Activated naive CD8-positive, alpha-beta T cell treated with anti-CD3 and anti-CD28 coated beads, Interleukin-2, amount 10 ng/mL, durations not matched to agents 7 days and 5 days (primary cell): ENCODE data around the gene DBI. TPM values are rescaled to one million over a fixed set of nuclear protein-coding genes. Genes with fewer than 3 reads are reported as not detected.
"Not testable (repeated sequence)": the region's sequence is repeated elsewhere in the genome, so short reads cannot be mapped to it uniquely, and the experiment has no call there.

ENCODE experiments used
- ATAC-seq: fragments of 150-1000 bp; cut with Tn5 transposase; one replicate; pipeline ENCODE4 v1.10.0; 2021; ENCODE audit warnings: low read depth, moderate library complexity
- POLR2A ChIA-PET: fragments of 350-600 bp; sonication (Branson Sonifier 250); formaldehyde crosslinking; loops from one replicate; lab custom pipeline; 2021; ENCODE audit warnings: antibody characterized with exemption; lab: Charles Lee
- DNase-seq: peaks from one replicate; pipeline ENCODE4 v3.0.0; 2021
- H3K27ac Mint-ChIP-seq: one replicate; pipeline ENCODE4 v1.8.0; 2022; ENCODE audit warnings: mild to moderate bottlenecking, mixed read lengths
- H3K27me3 Mint-ChIP-seq: one replicate; pipeline ENCODE4 v1.8.0; 2022; ENCODE audit warnings: mild to moderate bottlenecking, moderate library complexity, mixed read lengths
- H3K36me3 Mint-ChIP-seq: one replicate; pipeline ENCODE4 v1.8.0; 2021; ENCODE audit warnings: mild to moderate bottlenecking, mixed read lengths
- H3K4me1 Mint-ChIP-seq: one replicate; pipeline ENCODE4 v1.8.0; 2021; ENCODE audit warnings: mixed read lengths
- H3K4me3 Mint-ChIP-seq: one replicate; pipeline ENCODE4 v1.8.0; 2022; ENCODE audit warnings: mild to moderate bottlenecking, moderate library complexity, mixed read lengths
- H3K9me3 Mint-ChIP-seq: one replicate; pipeline ENCODE4 v1.8.0; 2021; ENCODE audit warnings: mixed read lengths
- total RNA-seq, 2 experiments: library from RNA; stranded (reverse); gene quantifications; one replicate each; pipeline ENCODE4 v1.2.3, GENCODE V29; 2021

DBI gene
- total RNA-seq, 2 experiments from 2014 or later = 141 to 147 TPM

DNA sequence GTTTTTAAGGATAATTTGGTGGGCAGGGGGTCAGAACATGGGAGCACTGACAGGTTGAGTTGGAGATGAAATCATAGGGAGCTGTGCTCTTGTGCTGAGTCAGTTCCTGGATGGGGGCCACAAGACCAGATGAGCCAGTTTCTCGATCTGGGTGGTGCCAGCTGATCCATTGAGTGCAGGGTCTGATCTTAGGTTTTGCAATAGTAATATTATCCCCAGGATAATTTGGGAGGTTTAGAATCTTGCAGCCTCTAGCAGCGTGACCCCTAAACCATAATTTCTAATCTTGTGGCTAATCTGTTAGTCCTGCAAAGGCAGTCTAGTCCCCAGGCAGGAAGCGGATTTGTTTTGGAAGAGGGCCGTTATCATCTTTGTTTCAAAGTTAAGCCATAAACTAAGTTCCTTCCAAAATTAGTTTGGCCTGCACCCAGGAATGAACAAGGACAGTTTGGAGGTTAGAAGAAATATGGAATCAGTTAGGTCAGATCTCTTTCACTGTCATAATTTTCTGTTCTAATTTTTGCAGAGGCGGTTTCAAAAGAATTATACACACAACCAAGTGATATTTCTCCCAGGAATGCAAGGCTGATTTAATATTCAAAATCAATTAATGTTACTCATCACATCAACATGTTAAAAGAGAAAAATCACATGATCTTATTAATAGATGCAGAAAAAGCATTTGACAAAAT, 23.0 kb downstream of the DBI start:
- Mint-ChIP-seq H3K36me3 (no peaks in the 10 kb centered on the region), H3K4me1 (peaks cover 6% of the 10 kb centered on the region), H3K4me3 (no peak overlapping the region), H3K27ac (no peak overlapping the region), H3K9me3 (no peaks in the 10 kb centered on the region), H3K27me3 (peaks cover 20% of the 10 kb centered on the region)
- ATAC-seq (no peak), DNase-seq (no peak)
- POLR2A ChIA-PET = no interaction called here

DNA sequence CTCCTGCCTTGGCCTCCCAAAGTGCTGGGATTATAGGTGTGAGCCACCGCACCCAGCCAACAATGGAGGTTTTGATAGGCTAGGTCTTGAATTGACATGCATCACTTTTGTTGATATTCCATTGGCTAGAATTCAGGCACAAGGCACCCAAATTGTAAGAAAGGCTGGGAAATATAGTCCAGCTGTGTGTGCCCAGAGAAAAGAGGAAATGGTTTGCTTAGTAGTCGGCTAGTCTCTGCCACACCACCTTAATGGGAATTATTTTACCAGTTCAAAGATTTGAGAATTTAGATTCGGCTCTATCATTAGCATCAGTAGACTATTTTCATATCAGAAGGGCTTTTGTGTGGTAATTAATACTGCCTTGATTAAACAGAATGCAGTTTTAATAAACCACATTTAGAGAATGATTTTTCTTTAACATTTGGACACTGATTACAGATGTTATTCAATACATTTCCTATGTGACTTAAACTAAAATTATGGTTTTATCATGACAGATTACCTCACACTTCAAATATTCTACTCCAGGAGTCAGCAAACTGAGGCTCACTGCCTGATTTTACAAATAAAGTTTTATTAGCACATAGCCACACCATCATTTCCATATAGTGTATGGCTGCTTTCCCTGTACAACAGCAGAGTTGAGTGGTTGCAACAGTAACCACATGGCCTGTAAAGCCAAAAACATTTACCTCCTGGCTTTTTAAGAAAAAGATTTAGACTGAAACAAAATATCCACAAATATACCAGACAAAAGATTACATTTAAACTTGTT, 27.4 kb downstream of the DBI start:
- Mint-ChIP-seq H3K27ac (no peak overlapping the region), H3K9me3 (no peaks in the 10 kb centered on the region), H3K4me1 (peaks cover 3% of the 10 kb centered on the region), H3K36me3 (no peaks in the 10 kb centered on the region), H3K4me3 (no peak overlapping the region), H3K27me3 (peaks cover 9% of the 10 kb centered on the region)
- no peak for DNase-seq
- no peak for ATAC-seq
- POLR2A ChIA-PET = no interaction called here

DNA sequence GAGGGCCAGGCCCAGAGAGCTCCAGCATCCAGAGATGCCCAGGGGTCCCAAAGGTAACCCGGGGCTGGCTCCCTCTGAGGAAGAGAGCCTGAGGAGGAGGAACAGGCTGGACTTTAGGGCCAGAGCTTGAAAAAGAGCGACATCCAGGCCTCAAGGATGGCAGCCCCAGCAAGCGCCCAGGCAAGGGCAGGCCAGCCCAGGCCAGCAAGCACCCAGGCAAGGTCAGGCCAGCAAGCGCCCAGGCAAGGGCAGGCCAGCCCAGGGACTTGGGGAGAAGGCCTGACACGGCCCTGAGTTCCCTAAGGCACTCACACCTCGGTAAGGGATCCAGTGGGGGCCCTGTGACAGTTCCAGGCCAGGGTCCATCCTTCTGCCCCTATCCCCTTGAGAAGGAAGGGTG, 30.4 kb downstream of the DBI start:
- POLR2A ChIA-PET = no interaction called here
- Mint-ChIP-seq H3K4me1 (peaks cover 3% of the 10 kb centered on the region), H3K27ac (no peak overlapping the region), H3K9me3 (no peaks in the 10 kb centered on the region), H3K27me3 (peaks cover 6% of the 10 kb centered on the region), H3K36me3 (no peaks in the 10 kb centered on the region), H3K4me3 (no peak overlapping the region)
- ATAC-seq (no peak), DNase-seq (no peak)

DNA sequence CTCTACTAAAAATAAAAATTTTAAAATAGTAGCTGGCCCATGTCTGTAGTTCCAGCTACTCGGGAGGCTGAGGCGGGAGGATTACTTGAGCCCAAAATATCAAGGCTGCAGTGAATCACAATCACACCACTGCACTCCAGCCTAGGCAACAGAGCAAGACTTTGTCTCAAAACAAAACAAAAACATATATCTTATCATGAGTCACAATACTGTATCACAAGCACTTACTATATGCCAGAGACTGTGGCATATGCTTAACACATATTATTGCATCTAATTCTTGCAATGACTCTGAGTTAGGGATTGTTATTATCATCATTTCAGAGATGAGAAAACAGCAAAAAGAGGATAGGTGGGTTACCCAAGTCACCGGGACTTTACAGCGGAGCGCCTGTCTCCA, 35.3 kb downstream of the DBI start:
- no peak overlapping the region for H3K27ac Mint-ChIP-seq
- ATAC-seq = no peak
- H3K27me3 Mint-ChIP-seq = peaks cover 5% of the 10 kb centered on the region
- no peaks in the 10 kb centered on the region for H3K36me3 Mint-ChIP-seq
- no peaks in the 10 kb centered on the region for H3K9me3 Mint-ChIP-seq
- POLR2A ChIA-PET = no interaction called here
- DNase-seq = no peak
- H3K4me3 Mint-ChIP-seq = no peak overlapping the region
- H3K4me1 Mint-ChIP-seq = peaks cover 3% of the 10 kb centered on the region

DNA sequence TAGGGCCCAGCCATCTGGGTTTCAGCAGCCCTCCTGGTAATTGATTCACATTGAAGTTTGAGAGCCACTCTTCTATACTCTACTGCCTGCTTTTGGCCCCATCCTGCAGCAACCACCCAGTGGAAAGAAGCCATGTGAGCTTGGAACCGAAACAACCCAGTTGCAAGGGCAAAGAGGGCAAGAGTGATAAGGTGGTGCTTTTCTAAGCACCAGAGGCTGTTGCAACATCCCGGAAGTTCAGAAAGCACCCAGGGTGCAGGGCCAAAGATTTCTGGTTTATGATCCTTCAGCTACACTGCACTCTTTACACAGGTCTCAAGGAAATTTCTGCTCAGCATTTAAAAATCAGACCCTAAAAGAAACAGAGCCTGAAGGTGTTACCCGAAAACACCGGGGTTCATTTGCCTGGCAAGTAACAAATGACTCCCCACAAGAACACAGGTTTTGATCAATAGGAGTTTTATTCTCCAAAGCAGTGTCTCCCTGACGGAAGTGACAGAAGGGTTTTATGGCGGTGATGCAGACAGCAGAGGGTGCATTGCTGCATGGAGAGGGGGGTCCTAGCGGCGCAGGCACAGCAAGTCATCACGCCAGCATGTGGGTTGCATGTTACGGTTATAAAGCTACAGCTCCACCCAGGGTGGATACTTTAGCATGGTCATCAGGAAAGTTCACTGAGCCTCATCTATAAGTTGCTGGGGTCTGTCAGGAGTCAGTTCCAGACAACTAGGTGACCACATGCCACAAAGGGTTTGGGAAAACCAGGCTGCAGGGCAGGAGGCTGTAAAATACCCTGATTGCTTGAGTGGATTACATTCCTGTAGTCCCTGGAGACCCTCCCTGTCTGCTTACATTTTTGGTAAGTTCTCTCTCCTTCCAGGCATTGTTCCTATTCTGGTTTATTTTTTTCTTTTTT, 36.1 kb downstream of the DBI start:
- Mint-ChIP-seq H3K27ac (no peak overlapping the region), H3K27me3 (peaks cover 5% of the 10 kb centered on the region), H3K9me3 (no peaks in the 10 kb centered on the region), H3K4me1 (peaks cover 3% of the 10 kb centered on the region), H3K4me3 (no peak overlapping the region), H3K36me3 (no peaks in the 10 kb centered on the region)
- ATAC-seq (no peak), DNase-seq (no peak)
- POLR2A ChIA-PET = no interaction called here

DNA sequence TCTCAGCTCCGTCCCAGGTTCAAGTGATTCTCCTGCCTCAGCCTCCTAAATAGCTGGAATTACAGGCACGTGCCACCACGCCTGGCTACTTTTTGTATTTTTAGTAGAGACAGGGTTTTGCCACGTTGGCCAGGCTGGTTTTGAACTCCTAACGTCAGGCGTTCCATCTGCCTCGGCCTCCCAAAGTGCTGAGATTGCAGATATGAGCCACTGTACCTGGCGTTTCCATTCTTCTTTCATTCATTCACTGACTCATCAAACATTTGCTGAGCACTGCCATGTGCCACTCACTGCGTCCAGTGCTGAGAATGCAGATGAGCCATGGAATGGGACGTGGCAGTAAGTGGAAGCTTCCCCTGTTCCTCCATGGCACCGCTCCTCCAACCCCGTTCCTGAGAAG, 36.8 kb downstream of the DBI start:
- POLR2A ChIA-PET, H3K27me3 Mint-ChIP-seq, H3K4me3 Mint-ChIP-seq, H3K27ac Mint-ChIP-seq, H3K36me3 Mint-ChIP-seq, ATAC-seq, H3K9me3 Mint-ChIP-seq, H3K4me1 Mint-ChIP-seq, DNase-seq: not testable (repeated sequence)

DNA sequence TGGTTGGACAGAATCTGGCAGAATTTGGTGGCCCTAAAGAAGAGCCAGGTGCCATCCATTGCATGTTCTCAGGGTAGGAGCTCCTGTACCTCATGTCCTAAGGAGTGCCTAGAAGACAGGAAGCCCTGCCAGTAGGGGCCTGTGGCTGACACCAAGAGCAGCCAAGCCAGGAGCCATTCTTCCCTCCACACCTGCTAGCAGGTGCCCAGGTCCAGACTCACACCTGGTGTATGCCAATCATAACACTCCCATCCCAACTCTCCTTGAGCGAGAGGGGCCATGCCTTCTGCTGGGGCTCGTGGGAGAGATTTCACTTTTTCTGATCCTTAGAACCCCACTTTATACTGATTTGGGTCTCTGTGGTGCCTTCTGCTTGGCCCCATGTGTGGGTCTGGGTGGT, 38.4 kb downstream of the DBI start:
- Mint-ChIP-seq H3K27me3 (peaks cover 8% of the 10 kb centered on the region), H3K4me3 (no peak overlapping the region), H3K27ac (no peak overlapping the region), H3K36me3 (no peaks in the 10 kb centered on the region), H3K4me1 (no peaks in the 10 kb centered on the region), H3K9me3 (no peaks in the 10 kb centered on the region)
- POLR2A ChIA-PET = no interaction called here
- no peak for DNase-seq
- ATAC-seq = no peak

DNA sequence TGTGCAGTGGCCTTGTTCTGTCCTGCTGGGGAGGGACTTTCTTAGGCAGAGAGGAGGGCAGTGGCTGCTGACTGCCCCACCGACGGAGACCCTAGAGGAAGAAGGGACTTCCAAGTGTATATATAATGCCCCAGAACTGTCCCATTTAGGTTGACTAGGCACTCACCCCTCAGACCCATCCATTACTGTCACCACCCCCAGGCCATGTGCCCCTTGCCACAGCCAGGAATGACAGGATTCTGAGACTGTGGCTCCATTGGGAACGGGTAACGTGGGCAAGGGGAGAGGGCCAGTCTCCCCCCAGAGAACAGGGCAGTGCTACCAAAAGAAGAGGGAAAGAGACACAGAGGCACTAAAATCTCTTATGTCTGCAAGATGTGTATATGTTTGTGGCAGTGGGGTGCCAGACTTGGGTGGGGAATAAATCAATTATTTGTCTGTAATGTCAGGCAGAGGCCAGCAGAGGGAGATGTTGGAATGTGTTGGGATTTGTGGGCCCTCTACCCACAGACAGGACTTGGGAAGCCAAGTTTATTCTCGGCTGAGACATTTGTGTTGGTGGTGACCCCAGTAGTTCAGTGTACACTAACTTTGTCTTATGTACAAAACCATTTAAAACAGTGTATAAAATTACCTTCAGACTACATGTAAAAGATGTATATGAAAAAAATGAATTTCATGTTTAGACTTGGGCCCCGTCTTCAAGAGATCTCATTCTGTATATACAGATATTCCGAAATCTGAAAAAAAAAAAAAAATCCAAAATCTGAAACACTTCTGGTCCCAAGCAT, 40.8 kb downstream of the DBI start:
- POLR2A ChIA-PET = no interaction called here
- no peak overlapping the region for H3K4me3 Mint-ChIP-seq
- no peak overlapping the region for H3K27ac Mint-ChIP-seq
- no peaks in the 10 kb centered on the region for H3K4me1 Mint-ChIP-seq
- H3K36me3 Mint-ChIP-seq = no peaks in the 10 kb centered on the region
- peaks cover 15% of the 10 kb centered on the region for H3K27me3 Mint-ChIP-seq
- ATAC-seq (no peak), DNase-seq (no peak)
- no peaks in the 10 kb centered on the region for H3K9me3 Mint-ChIP-seq

DNA sequence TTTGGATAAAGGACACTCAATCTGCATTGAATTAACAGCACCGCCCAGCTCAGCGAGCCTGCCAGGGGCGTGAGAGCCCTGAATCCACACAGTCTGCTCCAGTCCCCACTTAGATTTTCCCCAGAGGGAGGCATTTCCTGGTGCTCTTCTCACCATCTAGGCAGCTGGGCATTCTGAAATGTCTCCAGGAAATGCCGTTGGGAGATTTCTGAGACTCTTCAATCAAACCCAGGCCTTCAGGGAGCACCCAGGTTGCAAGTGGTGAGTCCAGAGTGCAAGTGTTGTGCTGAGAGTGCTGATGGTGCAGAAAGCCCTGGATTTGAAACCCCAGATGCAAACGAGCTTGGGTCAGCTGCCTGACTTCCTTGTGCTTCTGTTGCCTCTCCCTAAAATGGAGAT, 41.4 kb downstream of the DBI start:
- Mint-ChIP-seq H3K4me3 (no peak overlapping the region), H3K27me3 (peaks cover 13% of the 10 kb centered on the region), H3K4me1 (no peaks in the 10 kb centered on the region), H3K9me3 (no peaks in the 10 kb centered on the region), H3K27ac (no peak overlapping the region), H3K36me3 (no peaks in the 10 kb centered on the region)
- no peak for ATAC-seq
- POLR2A ChIA-PET = no interaction called here
- DNase-seq = no peak

DNA sequence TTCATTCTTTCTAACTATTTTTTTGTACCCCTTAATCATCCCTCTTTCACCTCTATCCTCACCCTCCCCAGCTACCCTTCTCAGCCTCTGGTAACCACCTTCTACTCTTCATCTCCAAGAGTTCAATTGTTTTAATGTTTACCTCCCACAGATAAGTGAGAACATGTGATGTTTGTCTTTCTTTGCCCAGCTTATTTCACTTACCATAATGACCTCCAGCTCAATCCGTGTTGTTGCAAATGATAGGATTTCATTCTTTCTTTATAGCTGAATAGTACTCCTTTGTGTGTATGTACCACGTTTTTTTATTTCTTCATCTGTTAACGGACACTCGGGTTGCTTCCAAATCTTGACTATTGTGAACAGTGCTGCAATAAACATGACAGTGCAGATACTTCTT, 42.7 kb downstream of the DBI start:
- Mint-ChIP-seq H3K27ac (no peak overlapping the region), H3K27me3 (peaks cover 14% of the 10 kb centered on the region), H3K4me1 (no peaks in the 10 kb centered on the region), H3K9me3 (no peaks in the 10 kb centered on the region), H3K36me3 (no peaks in the 10 kb centered on the region), H3K4me3 (no peak overlapping the region)
- POLR2A ChIA-PET = no interaction called here
- ATAC-seq (no peak), DNase-seq (no peak)

DNA sequence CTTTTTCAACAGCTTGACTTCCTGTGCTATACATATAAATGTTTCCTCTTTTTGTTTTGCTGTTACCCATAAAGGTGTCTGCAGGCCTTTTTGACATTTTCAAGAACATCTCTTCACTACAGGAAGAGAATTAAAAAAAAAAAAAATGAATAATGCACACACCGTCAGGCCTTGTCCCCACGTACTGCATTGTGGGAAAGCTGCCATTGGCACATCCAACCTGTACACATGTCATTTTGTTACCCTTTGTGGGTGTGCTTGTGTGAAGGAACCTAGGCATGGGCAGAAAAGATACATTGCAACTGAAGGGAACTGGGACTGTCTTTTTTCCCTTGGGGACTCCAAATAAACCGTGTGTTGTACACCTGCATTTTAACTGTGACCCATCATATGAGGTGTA, 48.1 kb downstream of the DBI start:
- no peaks in the 10 kb centered on the region for H3K36me3 Mint-ChIP-seq
- ATAC-seq = no peak
- no peak overlapping the region for H3K4me3 Mint-ChIP-seq
- H3K27me3 Mint-ChIP-seq = peaks cover 24% of the 10 kb centered on the region
- no peak for DNase-seq
- POLR2A ChIA-PET = no interaction called here
- H3K4me1 Mint-ChIP-seq = peaks cover 1% of the 10 kb centered on the region
- H3K27ac Mint-ChIP-seq = no peak overlapping the region
- H3K9me3 Mint-ChIP-seq = no peaks in the 10 kb centered on the region

DNA sequence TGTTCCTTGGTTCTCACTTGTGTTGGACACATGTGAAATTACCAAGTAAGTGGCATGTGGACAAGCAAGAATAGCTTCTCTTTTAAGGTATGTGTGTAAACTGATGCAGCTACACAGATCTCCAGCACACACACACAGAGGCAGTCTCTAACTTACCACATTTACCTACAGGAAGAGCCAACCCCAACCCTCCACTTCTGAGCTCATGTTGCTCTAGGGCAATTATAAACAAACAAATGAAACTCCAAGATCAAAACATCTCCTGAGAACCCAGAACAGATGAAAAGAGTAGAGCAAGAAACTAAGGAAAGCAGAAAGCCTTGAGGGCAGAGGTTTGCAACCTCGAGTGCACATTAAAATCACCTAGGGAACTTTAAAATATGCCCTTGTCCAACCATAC, 48.9 kb downstream of the DBI start:
- Mint-ChIP-seq H3K36me3 (no peaks in the 10 kb centered on the region), H3K27me3 (peaks cover 20% of the 10 kb centered on the region), H3K4me1 (peaks cover 1% of the 10 kb centered on the region), H3K9me3 (no peaks in the 10 kb centered on the region), H3K27ac (no peak overlapping the region), H3K4me3 (no peak overlapping the region)
- ATAC-seq = no peak
- no peak for DNase-seq
- POLR2A ChIA-PET = no interaction called here

DNA sequence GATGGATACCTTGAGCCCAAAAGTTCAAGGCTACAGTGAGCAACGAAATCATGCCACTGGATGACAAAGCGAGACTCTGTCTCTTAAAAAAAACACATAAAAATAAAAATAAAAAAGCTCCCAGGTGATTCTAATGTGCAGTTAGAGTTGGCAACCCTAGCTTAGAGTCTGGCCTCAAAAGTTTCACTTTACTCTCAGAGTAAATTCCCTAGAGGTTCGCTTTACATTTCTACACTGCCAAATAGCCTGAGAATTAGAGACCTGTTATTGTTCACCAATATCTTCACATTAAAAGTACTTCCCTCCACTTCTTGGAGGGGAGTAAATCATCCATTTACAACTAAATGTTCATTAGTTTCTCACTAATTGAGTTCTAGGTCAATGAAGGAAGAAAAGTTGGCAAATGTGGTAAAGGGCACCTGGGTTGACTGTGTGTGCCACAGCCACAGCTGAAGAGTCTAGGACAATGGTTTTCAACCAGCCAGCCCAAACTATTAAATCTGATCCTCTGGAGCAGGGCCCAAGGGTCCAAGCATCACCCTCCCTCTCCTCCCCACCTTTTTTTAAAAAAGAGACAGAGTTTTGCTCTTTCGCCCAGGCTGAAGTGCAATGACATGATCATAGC, 49.6 kb downstream of the DBI start:
- Mint-ChIP-seq H3K4me1 (peaks cover 1% of the 10 kb centered on the region), H3K27me3 (peaks cover 18% of the 10 kb centered on the region), H3K4me3 (no peak overlapping the region), H3K9me3 (no peaks in the 10 kb centered on the region), H3K36me3 (no peaks in the 10 kb centered on the region), H3K27ac (no peak overlapping the region)
- POLR2A ChIA-PET = no interaction called here
- no peak for ATAC-seq
- DNase-seq = no peak
